ENCODE measurements around the gene SMG1. TPM values are rescaled to one million over a fixed set of nuclear protein-coding genes. Genes with fewer than 3 reads are reported as not detected.

The SMG1 gene
- total and polyA plus RNA-seq, 12 donors, result 11.7 to 58.2 (median 50.2) TPM

DNA sequence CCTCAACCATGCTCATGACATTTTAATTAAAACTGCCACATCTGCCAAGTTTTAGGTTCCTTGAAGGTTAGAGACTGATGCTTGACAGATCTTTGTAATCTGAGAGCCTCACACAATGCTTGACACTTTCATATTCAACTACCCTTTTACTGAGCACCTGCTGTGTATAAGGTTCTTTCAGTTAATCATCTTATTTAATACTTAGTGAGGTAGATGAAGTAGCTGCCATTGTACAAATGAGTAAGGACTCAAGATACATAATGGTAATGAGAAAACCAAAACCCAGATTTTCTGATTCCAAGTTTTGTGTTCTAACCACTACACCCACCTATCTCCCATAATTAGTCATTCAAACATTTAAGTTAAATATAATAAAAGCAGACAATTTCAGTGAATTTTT is 89.5 kb downstream of the SMG1 start:
- H3K36me3 ChIP-seq, result peaks cover 0 to 100% (median 89%) of the 10 kb centered on the region in 9 donors
- H3K4me3 ChIP-seq, result no peak overlapping the region
- ATAC-seq (no peak), DNase-seq (no peak)
- intact Hi-C loops (cut with DNase I), result loop anchor here in 1 of 10 donors (5.0 kb wide), 1 partner anchor 46 kb away; no protein-coding TSS in a partner anchor
- H3K4me1 ChIP-seq, result no peaks in the 10 kb centered on the region
- TF ChIP-seq CTCF (IDR thresholded peaks at IDR 0.05), result no peak
- no peaks in the 10 kb centered on the region for H3K27me3 ChIP-seq
- no peaks in the 10 kb centered on the region for H3K9me3 ChIP-seq
- no peak overlapping the region for H3K27ac ChIP-seq

- 72% methylated on average over 4 of the region's 4 CpGs for WGBS, 2 donors
- no peaks in the 10 kb centered on the region for H3K27me3 ChIP-seq
- no peak for TF ChIP-seq CTCF (IDR thresholded peaks at IDR 0.05)
- peaks cover 0 to 100% (median 93%) of the 10 kb centered on the region in 9 donors for H3K36me3 ChIP-seq
- ATAC-seq (no peak), DNase-seq (no peak)
- no peak overlapping the region for H3K4me3 ChIP-seq
- H3K27ac ChIP-seq, result no peak overlapping the region
- intact Hi-C loops (cut with DNase I), result loop anchor here in 1 of 10 donors (5.0 kb wide), 1 partner anchor 47 kb away; no protein-coding TSS in a partner anchor
- H3K4me1 ChIP-seq, result no peaks in the 10 kb centered on the region
- no peaks in the 10 kb centered on the region for H3K9me3 ChIP-seq
Observed at GRCh38 chr16:18834864-18835263, 91.3 kb downstream of the SMG1 start.

DNA sequence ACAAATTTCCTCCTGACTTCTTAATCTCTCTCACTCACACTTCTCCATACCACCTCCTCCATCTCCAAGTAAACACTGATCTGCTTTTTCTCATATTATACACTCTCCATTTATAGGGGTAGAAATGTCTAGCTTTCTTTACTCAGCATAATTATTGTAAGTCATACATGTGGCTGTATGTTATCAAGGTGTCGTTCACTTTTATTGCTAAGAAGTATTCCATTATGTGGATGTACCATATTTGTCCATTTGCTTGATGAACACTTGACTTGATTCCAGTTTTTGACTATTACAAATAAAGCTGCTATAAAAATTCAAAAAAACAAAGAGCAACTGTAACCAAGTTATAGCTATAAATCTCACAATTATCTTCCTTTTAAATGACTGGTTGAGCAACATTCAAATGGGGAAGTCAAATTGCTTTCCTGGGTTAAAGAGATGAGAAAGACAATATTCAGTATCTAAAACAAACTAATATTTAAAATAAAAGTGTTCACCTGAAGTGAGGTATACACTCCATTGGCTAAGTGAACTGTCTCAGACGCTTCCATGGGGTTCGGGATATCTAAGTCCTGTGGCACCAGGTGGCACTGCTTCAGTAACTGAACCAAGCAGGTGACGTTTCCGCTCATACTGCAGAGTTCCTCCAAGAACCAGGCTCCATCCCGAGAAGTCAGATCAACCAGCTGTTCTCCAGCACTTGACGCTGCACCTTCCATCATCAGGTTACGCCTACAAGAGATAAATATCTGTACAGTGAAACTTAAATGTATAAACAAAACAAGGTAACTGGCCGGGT is 92.3 kb downstream of the SMG1 start:
- TF ChIP-seq CTCF (IDR thresholded peaks at IDR 0.05), result no peak

DNA sequence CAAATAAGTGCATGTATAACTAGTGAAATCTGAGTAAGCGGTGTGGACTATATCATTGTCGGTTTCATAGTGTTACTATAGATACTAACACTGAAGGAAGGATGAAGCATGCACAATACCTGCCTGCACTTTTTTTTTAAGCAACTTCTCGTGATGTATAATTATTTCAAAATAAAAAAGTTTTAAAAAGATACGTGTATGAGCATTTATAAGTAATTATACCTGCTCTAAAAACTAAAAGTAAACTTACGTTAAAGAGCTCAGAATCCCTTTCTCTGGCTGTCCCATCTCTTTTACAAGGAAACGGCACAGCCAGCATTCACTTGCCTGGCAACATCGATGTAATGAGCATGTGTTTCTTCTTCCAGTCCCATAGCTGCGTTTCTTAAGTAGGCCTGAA is 93.6 kb downstream of the SMG1 start:
- H3K4me1 ChIP-seq, result no peaks in the 10 kb centered on the region
- no peak overlapping the region for H3K27ac ChIP-seq
- WGBS, 2 donors, result 91 to 93% methylated on average over 8 of the region's 8 CpGs
- peaks cover 0 to 100% (median 94%) of the 10 kb centered on the region in 9 donors for H3K36me3 ChIP-seq
- no peak for TF ChIP-seq CTCF (IDR thresholded peaks at IDR 0.05)
- H3K9me3 ChIP-seq, result no peaks in the 10 kb centered on the region
- no peaks in the 10 kb centered on the region for H3K27me3 ChIP-seq
- ATAC-seq (no peak), DNase-seq (no peak)
- intact Hi-C loops (cut with DNase I), result no loop called here
- H3K4me3 ChIP-seq, result no peak overlapping the region

More for the DNA sequence above, 92.3 kb downstream of the SMG1 start:
- intact Hi-C loops (cut with DNase I), result no loop called here
- peaks cover 0 to 100% (median 95%) of the 10 kb centered on the region in 9 donors for H3K36me3 ChIP-seq
- no peaks in the 10 kb centered on the region for H3K27me3 ChIP-seq
- H3K4me1 ChIP-seq, result no peaks in the 10 kb centered on the region
- H3K4me3 ChIP-seq, result no peak overlapping the region
- no peaks in the 10 kb centered on the region for H3K9me3 ChIP-seq
- no peak overlapping the region for H3K27ac ChIP-seq
- ATAC-seq (no peak), DNase-seq (no peak)
- 92 to 93% methylated on average over 9 of the region's 9 CpGs for WGBS, 2 donors

Data from heart right ventricle (tissue), 16 donors.